Activated CD4-positive, alpha-beta T cell treated with anti-CD3 and anti-CD28 coated beads for 1 hour (primary cell): ENCODE results near the gene STYX.
"Not testable (repeated sequence)": the region's sequence is repeated elsewhere in the genome, so short reads cannot be mapped to it uniquely, and the experiment has no call there.

Experiments used
- DNase-seq: peaks from one replicate; pipeline ENCODE4 v3.0.0-alpha.2; 2020

Gene STYX

DNA sequence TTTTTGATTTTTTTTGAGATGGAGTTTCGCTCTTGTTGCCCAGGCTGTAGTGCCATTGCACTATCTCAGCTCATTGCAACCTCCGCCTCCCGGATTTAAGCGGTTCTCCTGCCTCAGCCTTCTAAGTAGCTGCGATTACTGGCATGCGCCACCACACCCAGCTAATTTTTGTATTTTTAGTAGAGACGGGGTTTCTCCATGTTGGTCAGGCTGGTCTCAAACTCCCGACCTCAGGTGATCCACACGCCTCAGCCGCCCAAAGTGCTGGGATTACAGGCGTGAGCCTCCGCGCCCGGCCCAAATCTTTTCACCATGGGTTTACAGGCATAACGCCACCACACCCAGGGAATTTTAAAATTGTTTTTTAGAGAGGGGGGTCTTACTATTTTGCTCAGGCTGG lies 931 bp upstream of the STYX start:
- not testable (repeated sequence) for DNase-seq

DNA sequence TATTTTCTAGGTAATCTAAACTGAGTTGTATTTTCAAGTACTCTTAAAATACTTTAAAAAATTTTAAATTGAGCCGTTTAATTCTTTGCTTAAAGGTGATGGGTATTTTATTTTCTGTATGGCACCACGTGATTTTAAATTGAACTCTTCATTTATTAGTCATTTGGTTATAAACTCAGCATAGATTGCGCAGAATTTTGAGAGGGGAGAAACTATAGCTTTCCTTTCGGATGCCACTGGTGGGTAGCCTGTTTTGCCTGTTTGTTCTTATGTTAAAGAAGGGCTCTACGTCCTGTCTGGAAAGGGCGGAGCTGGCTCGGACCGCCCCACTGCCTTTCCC lies 411 bp upstream of the STYX start:
- DNase-seq = no peak

DNA sequence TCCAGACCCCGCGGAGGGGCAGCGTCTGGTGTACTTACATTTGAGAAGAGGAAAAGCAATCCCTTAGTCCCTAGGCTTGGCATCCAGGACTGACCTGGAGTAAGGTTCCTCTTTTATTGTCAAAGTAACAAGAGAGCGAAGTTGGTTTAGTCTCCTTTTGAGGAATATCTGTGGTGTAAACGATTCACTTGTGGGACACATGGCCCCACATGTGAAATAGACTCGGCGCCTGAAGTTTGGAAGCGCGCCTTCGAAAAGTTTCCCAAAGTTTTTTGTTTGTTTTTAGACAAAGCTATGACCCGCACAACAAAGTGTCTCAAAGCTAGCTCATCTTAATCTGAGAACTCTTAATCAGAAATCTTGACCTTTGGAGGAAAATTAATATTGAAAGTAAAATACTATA lies 744 bp downstream of the STYX start:
- DNase-seq = no peak

DNA sequence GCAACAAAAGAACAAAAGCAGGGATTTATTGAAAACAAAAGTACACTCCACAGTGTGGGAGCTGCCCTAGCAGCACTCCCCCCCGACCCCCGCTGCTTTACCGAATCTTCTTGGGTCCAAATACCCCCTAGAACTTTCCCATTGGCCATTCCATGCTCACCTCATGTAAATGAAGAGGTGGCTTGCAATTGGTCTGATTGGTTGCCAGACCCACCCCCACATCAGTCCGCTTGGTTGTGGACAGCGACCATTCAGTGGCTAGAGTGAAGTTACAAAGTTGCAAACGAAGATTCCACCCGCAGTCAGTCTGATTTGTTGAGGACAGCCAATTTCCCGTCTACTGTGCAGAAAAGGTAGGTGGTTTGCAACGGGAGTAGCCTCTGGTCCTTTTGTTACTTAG lies 3.9 kb downstream of the STYX start:
- DNase-seq = no peak

DNA sequence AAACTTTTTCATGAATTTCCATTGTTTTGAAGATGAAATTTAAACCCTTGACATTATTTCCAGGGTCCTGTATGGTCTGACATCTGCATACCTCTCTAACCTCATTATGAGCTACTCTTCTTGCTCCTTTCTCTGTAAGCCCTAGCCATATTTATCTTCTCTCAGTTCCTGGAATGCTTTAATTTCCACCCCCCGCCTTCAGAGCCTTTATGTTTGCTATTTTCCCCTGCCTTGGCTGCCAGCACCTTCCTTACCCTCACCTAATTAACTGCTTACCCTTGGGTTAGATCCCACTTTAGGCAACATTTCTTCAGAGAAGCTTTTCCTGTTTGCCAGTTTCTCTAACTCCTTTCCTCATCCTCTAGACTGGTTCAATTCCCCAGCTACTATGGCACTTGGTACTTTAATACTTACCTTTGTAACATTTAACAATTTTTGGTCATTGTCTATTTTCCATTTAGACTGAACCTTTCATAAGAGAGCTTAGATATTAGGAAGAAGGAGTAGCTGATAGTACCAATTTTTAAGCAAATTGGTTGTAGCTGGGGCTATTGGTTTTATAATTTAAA lies 6.0 kb downstream of the STYX start:
- no peak for DNase-seq

DNA sequence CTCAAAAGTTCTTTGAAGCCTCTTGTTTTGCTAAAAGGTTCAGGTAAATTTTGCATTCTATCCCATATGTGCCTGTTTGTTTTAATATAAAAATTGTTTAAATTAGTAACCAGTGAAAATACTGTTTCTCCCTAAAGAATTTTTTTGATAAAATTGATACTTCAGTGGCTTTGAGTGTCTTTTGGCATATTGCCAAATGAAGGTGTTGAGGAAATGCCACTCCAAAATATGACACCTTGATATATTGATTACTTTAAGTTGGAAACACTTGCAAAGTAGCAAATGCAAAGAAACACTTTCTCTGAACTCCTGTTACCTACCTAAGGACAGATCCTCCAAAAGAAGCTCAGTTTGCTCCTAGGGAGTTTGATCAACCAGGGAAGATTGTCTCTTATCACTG lies 8.4 kb downstream of the STYX start:
- no peak for DNase-seq

DNA sequence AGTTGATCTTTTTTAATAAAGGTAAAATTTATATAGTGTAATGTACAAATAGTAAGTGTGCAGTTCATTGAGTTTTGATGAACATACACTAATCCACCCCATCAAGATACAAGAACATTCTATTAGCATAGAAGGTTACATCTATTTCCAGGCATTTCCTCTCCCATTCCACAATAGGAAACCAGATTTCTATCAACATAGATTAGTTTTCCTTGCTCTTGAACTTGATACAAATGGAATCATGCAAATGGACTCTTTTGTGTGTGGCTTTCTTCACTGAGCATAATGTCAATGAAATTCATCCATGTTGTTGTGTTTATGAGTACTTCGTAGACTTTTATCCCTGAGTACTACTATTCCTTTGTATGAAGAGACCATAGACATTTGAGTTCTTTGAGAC lies 10.8 kb downstream of the STYX start:
- DNase-seq = no peak

DNA sequence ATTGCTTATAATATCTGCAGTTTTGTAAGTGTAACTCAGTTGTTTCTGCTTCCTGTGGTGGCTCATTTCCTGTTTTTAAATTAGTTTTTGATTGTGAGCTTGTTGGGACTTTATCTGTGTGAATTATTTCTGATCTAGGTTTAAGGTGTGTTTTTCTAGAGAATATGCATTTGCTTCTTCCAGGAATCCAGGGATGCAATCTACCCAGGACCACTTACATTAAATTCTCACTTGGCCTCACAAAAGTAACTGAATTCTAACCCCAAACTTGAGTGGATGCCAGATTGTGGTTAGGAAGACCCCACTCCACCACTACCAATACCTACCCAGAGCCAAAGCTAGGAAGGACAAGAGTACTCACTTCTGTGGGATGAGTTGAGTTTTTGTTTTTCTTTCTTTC lies 11.9 kb downstream of the STYX start:
- DNase-seq = no peak

DNA sequence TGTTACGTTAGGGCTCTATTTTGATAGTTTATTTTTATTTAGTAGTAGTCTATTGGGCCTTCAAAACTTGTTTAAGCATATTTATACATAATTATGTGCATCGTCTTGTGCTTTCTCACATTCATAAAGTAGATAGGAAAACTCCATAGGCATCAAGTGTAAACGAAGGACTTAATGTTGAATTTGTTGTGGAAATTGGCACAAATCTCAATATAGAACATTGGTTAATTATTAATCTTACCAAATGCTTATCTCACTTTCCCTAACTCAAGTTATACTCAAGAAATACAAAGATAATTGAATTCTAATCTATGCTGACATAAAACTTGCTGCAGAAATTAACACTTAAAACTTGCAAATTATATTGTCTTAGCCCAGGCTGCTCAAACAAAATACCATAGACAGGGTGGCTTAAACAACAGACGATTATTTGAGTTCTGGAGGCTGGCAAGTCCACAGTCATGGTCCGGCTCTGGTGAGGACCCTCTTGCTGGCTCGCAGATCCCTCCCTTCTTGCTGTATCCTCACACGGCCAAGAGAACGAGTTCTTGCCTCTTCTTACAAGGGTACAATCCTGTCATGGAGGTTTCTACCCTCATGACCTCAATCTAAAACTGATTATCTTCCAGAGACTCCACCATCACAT lies 18.8 kb downstream of the STYX start:
- no peak for DNase-seq

DNA sequence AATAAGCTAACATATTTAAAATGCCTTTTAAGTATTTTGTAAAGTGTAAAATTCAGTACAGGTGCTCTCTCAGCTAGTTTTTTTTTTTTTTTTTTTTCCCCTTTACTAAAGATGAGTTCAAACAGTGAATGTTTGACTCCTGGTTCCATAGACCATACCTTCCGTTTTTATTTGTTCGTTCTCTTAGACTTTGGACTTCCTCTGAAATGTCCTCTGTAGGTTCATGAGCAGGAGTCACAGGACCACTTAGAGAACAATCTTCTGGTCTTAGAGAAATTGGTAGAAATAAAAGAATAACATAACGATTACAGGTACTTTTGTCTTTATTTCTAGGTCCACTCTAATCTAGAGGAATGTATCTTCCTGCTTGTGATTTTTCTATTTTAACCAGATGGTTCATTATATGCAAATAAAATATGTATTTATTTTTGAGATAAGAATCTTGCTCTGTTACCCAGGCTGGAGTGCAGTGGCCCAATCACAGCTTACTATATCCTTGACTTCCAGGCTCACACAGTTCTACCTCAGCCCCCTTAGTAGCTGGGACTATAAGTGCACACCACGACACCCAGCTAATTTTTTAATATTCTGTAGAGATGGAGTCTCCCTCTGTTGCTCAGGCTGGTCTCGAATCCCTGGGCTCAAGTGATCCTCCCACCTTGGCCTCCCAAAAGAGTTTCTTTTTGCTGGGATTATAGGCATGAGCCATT lies 25.8 kb downstream of the STYX start:
- no peak for DNase-seq

DNA sequence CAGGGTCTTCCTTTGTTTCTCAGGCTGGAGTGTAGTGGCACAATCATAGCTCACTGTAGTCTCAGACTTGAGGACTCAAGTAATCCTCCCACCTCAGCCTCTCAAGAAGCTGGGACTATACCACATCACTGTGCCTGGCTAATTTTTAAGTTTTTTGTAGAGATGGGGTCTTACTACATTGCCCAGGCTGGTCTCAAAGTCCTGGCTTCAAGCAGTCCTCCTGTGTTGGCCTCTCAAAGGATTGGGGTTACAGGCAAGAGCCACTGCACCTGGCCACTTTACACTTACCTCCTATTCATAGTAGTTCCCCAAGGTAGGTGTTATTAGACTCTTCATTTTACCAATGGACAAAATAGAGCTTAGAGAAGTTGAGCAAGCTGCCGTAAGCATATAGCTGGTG lies 29.2 kb downstream of the STYX start:
- no peak for DNase-seq

DNA sequence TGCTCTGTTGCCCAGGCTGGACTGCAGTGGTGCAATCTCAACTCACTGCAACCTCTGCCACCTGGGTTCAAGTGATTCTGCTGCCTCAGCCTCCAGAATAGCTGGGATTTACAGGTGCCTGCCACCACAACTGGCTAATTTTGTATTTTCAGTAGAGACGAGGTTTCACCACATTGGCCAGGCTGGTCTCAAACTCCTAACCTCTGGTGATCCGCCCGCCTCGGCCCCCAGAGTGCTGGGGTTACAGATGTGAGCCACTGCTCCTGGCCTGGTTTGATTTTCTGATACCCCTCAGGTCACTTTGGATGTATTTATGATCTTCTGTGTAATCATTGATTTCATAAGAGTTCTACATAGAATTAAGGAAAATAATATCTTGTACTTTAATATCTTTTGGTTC lies 33.0 kb downstream of the STYX start:
- not testable (repeated sequence) for DNase-seq

DNA sequence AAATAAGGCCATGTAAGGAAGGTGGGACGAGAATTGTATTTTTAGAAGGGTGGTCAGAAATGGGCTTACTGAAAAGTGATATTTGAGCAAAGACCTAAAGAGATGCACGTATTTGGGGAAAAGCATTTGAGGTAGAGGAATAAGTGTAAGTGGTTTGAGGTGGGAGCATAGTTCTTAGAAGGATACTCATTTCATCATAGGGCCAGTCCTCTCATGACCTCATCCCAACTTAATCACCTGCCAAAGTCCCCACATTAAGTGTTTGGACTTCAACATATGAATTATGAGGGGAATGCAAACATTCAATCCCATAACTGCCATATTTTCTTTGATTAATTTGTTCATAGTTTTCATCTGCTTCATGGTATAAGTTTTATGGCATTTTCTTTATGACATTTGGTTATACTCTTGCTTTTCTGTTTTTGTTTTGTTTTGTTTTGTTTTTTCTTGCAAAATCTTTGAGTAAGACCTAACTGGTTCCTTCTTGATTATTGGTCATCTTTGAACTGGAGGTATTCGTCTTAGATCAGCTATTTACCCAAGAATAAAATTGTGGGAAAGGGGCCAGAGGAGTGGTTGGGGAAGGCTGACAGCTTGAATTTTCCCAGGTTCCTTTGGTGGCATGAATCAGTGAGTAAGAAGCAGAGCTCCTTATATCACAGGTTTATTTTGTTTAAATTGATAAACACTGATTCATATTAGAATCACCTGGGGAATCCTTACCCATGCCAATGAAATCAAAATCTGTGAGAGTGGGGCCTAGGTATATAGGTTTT lies 37.3 kb downstream of the STYX start:
- no peak for DNase-seq

DNA sequence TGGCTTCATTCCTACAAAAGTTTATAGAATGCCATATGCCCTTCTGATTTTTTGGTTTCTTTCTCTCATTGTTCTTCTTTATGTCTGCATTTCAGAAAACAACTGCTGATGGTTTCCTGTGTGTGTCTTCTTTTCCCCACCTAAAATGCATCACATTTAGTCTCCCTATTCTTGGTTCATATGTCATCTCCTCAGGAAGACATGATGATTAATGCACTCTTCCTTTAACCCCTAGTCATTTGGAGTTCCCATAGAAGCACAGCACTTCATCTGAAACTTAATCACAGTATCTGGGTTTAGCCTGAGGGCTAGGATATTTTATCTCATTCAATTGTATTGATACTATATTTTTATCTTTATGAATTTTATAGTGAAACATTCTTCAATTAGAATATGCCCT lies 39.9 kb downstream of the STYX start:
- DNase-seq = no peak

DNA sequence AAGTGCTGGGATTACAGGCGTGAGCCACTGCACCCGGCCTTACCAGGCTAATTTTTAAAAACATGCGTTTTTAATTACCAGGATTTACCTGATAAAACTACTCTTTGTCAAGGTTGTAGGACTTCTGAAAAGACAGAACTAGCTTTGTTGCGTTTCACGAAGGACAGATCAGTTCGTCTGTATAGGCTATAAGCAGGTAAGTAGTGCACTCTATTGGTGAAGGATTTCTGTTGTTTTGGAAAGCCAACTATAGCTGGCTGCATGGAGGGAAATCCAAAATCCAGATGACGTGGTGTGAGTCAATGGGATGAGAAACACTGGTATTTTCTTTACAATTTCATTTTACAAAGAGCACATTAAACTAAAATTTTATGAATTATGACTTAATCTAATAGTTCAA lies 46.9 kb downstream of the STYX start:
- no peak for DNase-seq

DNA sequence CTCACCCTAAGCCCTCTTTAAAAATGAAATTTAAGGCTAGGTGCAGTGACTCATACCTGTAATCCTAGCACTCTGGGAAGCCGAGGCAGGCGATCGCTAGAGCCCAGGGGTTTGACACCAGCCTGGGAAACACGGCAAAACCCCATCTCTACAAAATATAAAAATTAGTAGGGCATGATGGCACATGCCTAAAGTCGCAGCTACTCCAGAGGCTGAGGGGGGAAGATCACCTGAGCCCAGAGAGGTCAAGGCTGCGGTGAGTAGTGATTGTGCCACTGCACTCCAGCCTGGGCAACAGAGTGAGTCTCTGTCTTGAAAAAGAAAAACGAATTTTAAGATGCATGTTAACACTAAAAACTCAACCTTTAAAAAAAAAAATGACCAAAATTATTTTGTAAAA lies 48.7 kb downstream of the STYX start:
- DNase-seq = no peak

DNA sequence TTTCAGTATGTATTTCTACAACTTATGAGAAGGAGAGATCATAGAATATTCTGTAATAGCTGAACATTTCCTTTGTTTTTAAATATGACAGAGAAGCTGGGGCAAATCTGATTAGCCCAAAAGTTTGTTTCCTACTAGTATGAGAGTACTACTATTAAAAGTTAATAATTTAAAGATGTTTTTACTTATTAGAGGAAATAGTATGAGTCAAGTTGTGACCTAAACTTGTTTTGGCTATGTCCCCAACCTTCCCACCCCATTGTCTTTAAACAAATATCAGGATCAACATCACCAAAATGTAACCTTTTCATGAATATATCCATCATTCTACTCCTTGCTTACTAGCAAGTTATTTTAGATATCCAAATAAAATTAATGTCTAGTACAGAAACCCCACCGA lies 50.9 kb downstream of the STYX start:
- DNase-seq = no peak

DNA sequence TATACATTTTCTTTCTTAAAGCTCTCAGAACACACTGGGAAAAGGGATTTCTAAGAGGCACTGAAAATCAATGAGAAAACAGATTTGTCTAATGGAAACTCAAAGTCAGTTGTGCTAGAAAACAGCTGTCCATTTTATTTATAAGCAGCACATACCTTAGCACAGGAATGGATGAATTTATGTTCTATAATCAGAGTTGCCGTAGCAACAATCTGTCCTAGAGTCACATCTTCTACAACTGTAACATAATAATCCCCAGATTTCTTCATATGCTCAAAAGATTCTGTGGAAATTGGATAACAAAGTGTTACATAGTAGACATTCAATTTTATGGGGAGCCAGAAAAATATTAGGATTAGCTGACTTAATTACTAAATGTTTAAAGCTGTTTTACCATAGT lies 51.7 kb downstream of the STYX start:
- no peak for DNase-seq

DNA sequence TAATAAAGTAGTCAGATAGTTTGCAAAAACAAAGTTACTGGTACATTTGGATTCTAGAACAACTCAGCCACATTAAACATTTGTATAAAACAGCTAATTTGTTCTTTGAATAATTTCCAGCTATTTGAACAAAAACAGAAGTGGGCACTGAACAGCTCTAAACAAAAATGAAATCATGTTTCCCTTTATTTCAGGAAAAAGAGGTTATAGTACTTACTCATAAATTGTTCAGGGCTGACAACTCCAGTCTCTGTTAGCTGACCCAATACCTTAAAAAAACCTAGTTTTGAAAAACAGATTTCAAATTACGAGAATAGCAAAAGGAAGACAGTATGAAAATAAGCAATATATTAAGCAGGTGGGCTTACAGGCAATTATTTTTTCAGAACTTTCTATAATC lies 53.2 kb downstream of the STYX start:
- DNase-seq = no peak

DNA sequence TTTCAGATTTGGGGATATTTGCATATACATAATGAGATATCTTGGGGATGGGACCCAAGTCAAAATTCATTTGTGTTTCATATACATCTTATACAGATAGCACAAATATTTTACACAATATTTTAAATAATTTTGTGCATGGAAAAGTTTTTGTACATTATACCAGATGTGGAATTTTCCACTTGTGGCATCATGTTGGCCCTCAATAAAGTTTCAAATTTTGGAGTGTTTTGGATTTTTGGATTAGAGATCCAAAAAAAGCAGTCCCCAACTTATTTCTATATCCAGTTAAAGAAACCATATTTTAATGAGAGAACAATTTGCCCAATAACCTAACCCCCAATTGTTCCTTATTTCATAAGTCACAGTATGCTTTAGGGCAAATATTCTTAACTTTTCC lies 56.9 kb downstream of the STYX start:
- DNase-seq = no peak

DNA sequence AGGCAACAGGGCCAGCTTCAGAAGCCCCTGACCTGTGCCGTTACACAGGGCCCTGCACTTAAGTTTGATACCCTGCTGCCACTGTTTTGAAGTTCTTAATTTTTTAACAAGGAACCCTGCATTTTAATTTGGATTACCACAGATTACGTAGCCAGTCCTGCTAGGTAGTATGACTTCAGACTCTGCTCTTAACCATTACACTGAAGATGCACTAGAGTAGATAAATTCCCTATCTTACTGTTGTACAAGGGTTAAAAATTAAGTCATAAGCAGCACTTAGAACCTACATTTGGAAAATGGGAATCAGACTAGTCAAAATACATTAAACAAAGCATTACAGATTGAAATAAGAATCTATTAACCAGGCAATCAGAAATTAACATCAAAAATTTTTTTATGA lies 59.2 kb downstream of the STYX start:
- DNase-seq = no peak

DNA sequence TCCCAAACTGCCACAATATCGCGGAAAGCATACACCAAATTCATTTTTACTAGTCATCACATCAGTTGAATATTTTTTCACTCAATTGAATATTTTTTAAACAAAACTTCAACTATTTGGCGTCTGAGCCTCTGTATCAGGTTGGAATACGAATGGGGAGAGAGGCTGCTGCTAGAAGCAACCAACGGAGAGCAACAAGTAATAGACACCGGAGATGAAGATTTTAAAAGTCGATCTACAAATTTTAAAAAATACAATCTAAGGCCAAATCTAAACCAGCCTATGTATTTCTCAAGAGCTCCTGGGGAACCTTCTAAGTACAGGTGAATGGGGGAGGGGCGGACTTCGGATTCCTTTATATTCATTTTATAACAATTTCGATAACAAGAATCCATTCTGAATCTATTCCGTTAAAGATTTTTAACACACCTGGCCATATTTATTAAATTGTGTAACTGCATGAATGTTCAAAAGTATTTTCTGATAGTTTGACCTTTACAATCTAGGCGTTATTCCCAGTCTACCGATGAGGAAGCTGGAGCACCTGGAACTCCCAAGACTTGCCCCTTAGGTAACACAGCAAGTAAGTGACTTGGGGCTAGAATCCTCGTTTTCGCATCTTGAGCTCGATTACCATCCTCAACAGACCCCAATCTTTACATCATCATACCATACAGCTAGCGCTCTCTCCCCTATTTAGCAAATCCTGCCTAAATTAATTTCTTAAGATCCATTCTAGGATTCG lies 60.2 kb downstream of the STYX start:
- no peak for DNase-seq

DNA sequence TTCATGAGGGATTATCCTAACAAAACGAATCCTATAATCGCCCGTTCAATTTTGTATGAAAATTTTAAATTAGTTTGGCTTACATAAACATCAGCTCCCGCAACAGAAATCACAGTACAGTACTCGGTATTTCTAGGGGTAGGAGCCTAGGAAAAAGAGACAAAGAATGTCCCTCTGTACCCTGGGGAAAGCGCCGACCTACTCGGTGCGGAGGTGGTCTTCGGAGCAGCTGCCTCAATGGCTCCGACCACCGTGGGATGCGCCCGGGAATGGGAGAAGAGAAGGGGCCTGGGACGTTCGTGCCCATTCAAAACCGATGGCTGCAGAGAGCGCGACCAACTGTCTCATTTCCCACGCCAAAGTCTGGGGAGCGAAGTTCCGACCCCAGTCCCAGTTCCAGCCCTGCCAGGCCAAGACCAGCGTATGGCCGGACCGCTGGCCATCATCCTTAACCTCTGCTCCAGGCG lies 60.8 kb downstream of the STYX start:
- DNase-seq = no peak
